Adipose tissue (tissue), 3 donors: ENCODE data around the gene CLDN5. TPM values are rescaled to one million over a fixed set of nuclear protein-coding genes. Genes with fewer than 3 reads are reported as not detected.

ENCODE experiments used
- H3K27ac ChIP-seq: one replicate; pipeline ENCODE4 v1.5.1; 2013; ENCODE audit warnings: low read depth, low read length
- WGBS, 3 donors: extraction: QIAGEN DNeasy Blood & Tissue Kit; methylation state at CpG; one replicate each; pipeline ENCODE4 v1.1.7; 2013; 5-methylcytosine and 5-hydroxymethylcytosine counted together
- polyA plus RNA-seq, 3 donors: library from polyadenylated mRNA; stranded (reverse); fragments of 200-250 nt; gene quantifications; one replicate each; pipeline ENCODE4 v1.2.3, GENCODE V29; 2013
- donor health status: healthy with polysubstance abuse.
- donor health status: Bipolar disorder and iron deficiency.
- donor health status: healthy.

Gene CLDN5
- polyA plus RNA-seq, 3 donors, result 33.8 to 221 (median 199) TPM

DNA sequence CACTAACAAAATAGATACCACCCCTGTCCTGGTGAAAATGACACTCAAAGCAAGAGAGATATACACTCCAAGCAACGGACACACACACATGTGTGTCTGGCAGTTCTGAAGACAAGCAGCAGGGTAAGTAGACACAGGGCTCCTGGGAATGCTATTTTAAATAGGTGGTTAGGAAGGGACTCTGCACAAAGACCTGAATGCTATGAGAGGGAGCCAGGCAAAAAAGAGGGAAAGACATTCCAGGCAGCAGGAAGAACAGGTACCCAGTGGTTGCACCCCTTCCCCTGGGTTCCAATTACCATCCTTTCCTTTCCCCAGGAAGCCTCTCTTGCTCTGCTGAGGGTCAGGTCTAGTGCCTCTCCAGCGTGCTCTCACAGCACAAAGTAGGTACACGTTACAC, 48.2 kb downstream of the CLDN5 start:
- H3K27ac ChIP-seq, result no peak overlapping the region
- WGBS, 3 donors, result 73 to 77% (median 74%) methylated on average over 3 of the region's 3 CpGs

- 74 to 89% (median 82%) methylated on average over 3 of the region's 3 CpGs for WGBS, 3 donors
- H3K27ac ChIP-seq, result no peak overlapping the region
These were observed 50.6 kb downstream of the CLDN5 start for GRCh38 chr22:19473578-19473977.

Other genes starting within 250 kb of the CLDN5 start
- 1 to 10 TPM; 1.9 to 5.7 (median 4.8) TPM for gene CLTCL1, start 232.7 kb downstream of the CLDN5 start, polyA plus RNA-seq
- 10 to 100 TPM in 2 of 3 donors, 1 to 10 TPM in 1; 8.2 to 17.6 (median 16.2) TPM for gene HIRA, start 92.7 kb downstream of the CLDN5 start, polyA plus RNA-seq
- gene MRPL40, start 91.9 kb downstream of the CLDN5 start, polyA plus RNA-seq, result 10 to 100 TPM; 25.9 to 46.1 (median 37.3) TPM
- 10 to 100 TPM; 24.3 to 44.4 (median 36.1) TPM for gene C22orf39, start 76.7 kb downstream of the CLDN5 start, polyA plus RNA-seq
- gene UFD1, start 45.2 kb downstream of the CLDN5 start, polyA plus RNA-seq, result 10 to 100 TPM; 39.6 to 73.8 (median 73.4) TPM
- 1 to 10 TPM in 1 of 3 donors, under 1 TPM in 2; 0.12 to 1.9 (median 0.23) TPM for gene CDC45, start 44.5 kb downstream of the CLDN5 start, polyA plus RNA-seq
- 10 to 100 TPM in 1 of 3 donors, 1 to 10 TPM in 2; 5.3 to 18.8 (median 7.5) TPM for gene SEPTIN5, start 190.1 kb upstream of the CLDN5 start, polyA plus RNA-seq
- gene GP1BB, start 199.1 kb upstream of the CLDN5 start, polyA plus RNA-seq, result 1 to 10 TPM in 2 of 3 donors, under 1 TPM in 1; 0.63 to 3.6 (median 1.7) TPM
- 1 to 10 TPM in 2 of 3 donors, under 1 TPM in 1; 0.52 to 4.9 (median 1.8) TPM for gene TBX1, start 236.4 kb upstream of the CLDN5 start, polyA plus RNA-seq